HL-60/S4 (cell line): Measurements from ENCODE around the gene CTNND2.
"Not testable (repeated sequence)": the region's sequence is repeated elsewhere in the genome, so short reads cannot be mapped to it uniquely, and the experiment has no call there.

Experiments used
- in situ Hi-C: fragments of 300-500 bp; cut with MboI; formaldehyde crosslinking; loops from 2 replicates; pipeline ENCODE4 v1.14.3; 2022; ENCODE audit warnings: low sequenced_read_pairs

CTNND2 gene

GRCh38 chr5:11355491-11355890 lies 548.8 kb downstream of the CTNND2 start:
- in situ Hi-C loops, result no loop called here

GRCh38 chr5:11346336-11346735 lies 557.9 kb downstream of the CTNND2 start:
- in situ Hi-C loops, result no loop called here

DNA sequence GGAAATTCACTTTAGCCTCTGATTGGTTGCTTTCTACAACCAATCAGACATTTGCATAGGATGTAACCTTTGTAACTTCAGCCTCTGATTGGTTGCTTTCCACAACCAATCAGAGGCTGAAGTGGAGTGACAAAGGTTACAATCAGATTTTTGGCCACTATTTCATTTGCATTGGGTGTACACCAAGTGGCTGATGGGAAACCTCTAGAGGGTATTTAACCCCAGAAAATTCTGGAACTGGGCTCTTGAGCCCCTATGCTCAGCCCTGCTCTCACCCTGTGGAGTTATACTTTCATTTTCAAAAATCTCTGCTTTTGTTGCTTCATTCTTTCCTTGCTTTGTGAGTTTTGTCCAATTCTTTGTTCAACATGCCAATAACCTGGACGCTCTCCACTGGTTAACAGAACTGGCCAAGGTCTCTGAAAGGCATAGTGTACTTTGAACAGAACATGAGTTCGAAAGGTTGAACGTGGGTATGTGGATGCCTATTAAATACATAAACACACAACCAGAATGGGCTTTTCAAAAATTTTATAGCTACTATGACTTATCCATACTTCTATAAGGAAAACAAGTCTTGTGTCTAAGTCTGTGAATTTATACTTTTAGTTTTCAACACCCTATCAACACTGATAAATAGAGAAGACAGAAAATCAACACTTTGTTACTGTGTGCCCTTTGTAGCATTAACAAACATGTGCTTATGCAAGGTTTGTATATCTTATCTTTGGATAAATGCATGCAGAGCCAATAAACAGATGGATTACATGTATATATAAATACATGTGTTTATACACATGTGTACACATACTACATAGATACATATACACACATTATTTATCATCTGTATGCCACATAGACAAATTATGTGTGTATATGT lies 568.1 kb downstream of the CTNND2 start:
- in situ Hi-C loops, result no loop called here

DNA sequence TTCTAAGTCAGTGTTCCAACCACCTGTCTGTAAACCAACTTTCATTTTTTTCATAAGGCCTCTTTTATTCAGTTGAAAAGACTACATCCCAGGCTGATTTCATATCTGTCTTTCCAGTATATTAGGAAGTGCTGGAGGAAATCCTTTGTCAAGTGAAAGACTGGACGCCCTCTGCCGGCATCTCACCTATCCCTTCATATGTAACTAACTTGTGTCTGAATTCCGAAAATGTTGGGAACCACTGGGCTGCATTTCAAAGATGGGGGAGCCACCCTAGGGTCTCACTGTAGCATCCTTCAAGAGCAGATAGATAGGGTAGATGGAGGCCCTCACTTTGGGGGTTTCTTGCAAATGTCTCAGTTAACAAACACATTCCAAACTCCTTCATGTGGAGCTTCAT lies 569.8 kb downstream of the CTNND2 start:
- in situ Hi-C loops, result no loop called here

DNA sequence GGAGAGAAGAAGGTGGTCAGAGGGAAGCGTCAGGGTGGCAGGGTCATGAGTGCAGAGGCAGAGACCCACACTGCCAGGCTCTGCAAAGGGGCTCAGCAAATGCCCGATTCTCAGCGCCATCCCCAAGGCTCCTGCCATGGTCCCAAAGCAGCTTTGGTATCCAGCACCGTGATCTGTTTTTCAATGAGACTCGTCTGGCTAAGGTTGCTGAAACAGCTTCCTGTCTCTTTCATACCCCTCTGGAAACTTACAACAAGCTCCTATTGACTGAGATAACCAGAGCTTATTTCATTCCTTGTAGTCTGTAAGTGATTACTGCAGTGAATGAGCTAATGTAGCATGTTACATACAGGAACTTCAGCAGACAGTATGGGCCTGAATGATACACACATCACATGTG lies 574.6 kb downstream of the CTNND2 start:
- in situ Hi-C loops, result no loop called here

- in situ Hi-C loops, result no loop called here
Measured at GRCh38 chr5:11324521-11325289, 579.5 kb downstream of the CTNND2 start.

- in situ Hi-C loops, result no loop called here
Measured at GRCh38 chr5:11323761-11324160, 580.5 kb downstream of the CTNND2 start.

DNA sequence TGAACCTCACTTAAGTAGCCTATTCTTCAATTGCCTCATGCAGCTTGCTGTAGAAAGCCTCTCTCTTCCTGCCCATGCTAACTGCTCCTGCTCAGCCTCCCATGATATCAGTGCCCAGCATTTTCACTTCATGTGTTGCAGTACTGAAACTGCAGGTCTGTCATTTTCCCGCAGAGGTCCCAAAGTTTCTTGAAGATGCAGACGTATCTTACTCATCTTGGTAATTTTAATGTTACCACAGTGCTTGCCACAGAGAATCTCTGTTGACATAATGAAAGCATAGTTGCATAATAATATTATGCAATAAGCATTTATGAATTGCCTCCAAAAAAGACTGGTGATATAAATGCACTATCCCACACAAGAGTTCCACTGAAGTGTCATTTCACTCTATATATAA lies 582.1 kb downstream of the CTNND2 start:
- in situ Hi-C loops, result no loop called here

DNA sequence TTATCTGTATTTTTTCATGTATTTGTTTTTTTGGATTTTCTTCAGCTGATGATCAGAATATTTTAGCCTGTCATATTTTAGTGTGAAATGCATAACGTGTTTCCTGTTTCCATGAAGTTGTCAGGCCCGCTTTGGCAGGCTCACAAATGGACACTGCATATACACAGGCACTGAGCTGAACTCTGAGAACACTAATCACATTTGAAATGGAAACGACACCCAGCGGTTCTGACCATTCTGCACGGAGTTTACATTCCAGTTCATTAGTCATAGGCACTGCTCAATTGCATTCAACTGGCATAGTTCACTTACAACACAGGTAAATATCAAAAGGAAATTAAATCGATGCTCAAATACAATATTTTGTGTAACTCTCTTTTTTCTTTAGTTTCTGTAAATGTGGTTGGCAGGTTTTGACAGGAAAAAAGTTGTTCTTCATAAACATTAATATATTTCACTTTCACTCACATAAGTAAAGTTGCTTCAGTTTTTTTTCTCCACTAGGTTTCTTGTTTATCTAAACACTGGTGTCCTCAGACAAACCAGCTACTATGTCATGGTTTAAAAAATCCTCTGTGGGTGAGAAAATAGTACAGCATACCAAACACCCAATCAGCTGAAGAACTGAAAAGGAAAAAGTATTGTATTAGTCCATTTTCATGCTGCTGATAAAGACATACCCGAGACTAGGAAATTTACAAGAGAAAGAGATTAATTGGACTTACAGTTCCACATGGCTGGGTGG lies 584.2 kb downstream of the CTNND2 start:
- in situ Hi-C loops, result no loop called here

GRCh38 chr5:11313694-11314093 lies 590.6 kb downstream of the CTNND2 start:
- in situ Hi-C loops, result not testable (repeated sequence)

GRCh38 chr5:11311731-11312130 lies 592.5 kb downstream of the CTNND2 start:
- in situ Hi-C loops, result no loop called here

GRCh38 chr5:11311272-11311671 lies 593.0 kb downstream of the CTNND2 start:
- in situ Hi-C loops, result no loop called here

GRCh38 chr5:11310158-11310557 lies 594.1 kb downstream of the CTNND2 start:
- in situ Hi-C loops, result no loop called here

- in situ Hi-C loops, result no loop called here
Measured at GRCh38 chr5:11306365-11306764, 597.9 kb downstream of the CTNND2 start.

GRCh38 chr5:11305245-11305644 lies 599.0 kb downstream of the CTNND2 start:
- in situ Hi-C loops, result no loop called here

DNA sequence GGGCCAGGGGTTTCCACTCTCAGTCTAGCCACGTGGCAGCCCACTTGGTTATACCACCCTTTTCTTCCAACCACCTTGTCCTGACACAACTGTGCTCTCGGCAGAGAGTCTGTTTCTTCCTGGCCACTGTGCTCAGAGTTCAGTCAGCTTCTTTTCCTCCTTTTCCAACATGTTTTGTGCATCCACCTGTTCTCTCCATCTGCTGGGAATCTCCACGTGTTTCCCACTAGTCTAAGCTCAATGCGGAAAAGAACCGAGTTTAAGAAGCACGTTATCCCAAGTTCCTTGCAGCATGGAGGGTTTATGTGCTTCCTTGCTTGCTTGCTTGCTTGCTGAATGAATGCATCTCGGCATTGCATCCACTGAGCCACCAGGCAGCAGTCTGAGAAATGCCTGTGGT lies 599.6 kb downstream of the CTNND2 start:
- in situ Hi-C loops, result no loop called here

GRCh38 chr5:11302663-11303062 lies 601.6 kb downstream of the CTNND2 start:
- in situ Hi-C loops, result no loop called here

DNA sequence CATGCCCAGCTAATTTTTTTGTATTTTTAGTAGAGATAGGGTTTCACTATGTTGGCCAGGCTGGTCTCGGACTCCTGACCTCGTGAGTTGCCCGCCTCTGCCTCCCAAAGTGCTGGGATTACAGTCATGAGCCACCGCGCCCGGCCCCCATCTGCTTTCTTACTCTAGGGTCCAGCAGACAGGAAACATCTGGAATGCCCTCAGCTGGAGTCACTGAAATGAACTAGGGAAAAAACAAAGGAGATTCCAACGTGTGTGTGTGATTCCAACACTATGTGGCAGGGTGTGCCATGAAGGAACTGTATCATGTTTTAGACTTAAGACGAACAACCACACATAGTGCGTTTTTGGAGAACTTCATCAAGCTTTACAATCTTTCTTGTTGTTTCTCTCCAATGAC lies 603.1 kb downstream of the CTNND2 start:
- in situ Hi-C loops, result no loop called here

GRCh38 chr5:11300736-11301135 lies 603.5 kb downstream of the CTNND2 start:
- in situ Hi-C loops, result no loop called here

DNA sequence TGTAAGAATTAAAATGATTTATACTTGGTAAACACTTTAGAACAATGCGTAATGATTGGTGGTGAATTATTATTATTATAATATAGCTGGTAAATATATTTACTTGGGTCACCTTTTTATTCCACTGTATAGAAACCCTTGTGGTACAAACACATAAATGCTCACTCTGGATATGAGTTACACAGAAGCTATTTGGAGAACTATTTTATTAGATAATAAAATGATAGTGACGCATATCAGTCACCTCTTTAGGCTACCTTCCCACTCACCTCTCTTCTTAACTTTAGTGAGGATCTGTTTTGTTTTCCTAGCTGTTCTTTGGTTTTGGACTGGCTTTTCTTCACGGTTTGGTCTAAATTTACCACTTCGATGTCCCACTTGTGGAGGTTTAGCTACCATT lies 605.4 kb downstream of the CTNND2 start:
- in situ Hi-C loops, result no loop called here

GRCh38 chr5:11293523-11293922 lies 610.7 kb downstream of the CTNND2 start:
- in situ Hi-C loops, result no loop called here
